HepG2 (cell line): Measurements from ENCODE around the gene GNPNAT1. TPM values are rescaled to one million over a fixed set of nuclear protein-coding genes. Genes with fewer than 3 reads are reported as not detected.

Source experiments
- ESRRA ChIP-seq: sonication (generic); formaldehyde crosslinking; IDR thresholded peaks from 2 replicates; pipeline ENCODE4 v1.5.1; 2020; ENCODE audit warnings: mild to moderate bottlenecking, low read depth, missing genetic modification reagents
- HMGXB4 ChIP-seq, 2 experiments: sonication (generic) in 1 of 2; formaldehyde crosslinking in 1 of 2; IDR thresholded peaks; 2 replicates each; pipeline versions ENCODE4 v1.4.0 to v1.6.1; 2018 to 2020; ENCODE audit warnings: missing genetic modification reagents in 2 of 2, borderline replicate concordance in 1 of 2, low read depth in 1 of 2, mild to moderate bottlenecking in 1 of 2, missing biosample characterization in 1 of 2
- KLF15 ChIP-seq: sonication (generic); formaldehyde crosslinking; IDR thresholded peaks from 2 replicates; pipeline ENCODE4 v1.8.1; 2023; ENCODE audit warnings: borderline replicate concordance, mild to moderate bottlenecking, inconsistent platforms, missing genetic modification reagents, mixed read lengths
- MXD3 ChIP-seq: IDR thresholded peaks from 2 replicates; pipeline ENCODE4 v1.6.1; 2016; ENCODE audit warnings: mild to moderate bottlenecking, missing biosample characterization, missing genetic modification reagents
- NAIF1 ChIP-seq: sonication (generic); formaldehyde crosslinking; IDR thresholded peaks from 2 replicates; pipeline ENCODE4 v1.5.0; 2020; ENCODE audit warnings: mild to moderate bottlenecking, missing genetic modification reagents, borderline replicate concordance
- NFATC3 ChIP-seq: sonication (generic); formaldehyde crosslinking; IDR thresholded peaks from 2 replicates; pipeline ENCODE4 v1.5.1; 2020; ENCODE audit warnings: mild to moderate bottlenecking, missing genetic modification reagents
- PHF20 ChIP-seq: sonication (generic); formaldehyde crosslinking; IDR thresholded peaks from 2 replicates; pipeline ENCODE4 v1.5.0; 2020; ENCODE audit warnings: mild to moderate bottlenecking, missing genetic modification reagents
- POLR2AphosphoS2 ChIP-seq: IDR thresholded peaks from 2 replicates; pipeline ENCODE4 v1.6.1; 2011; ENCODE audit warnings: low read depth, low read length, improper control_type of control experiment
- ZNF276 ChIP-seq: sonication (generic); formaldehyde crosslinking; IDR thresholded peaks from 2 replicates; pipeline ENCODE4 v1.4.0; 2020; ENCODE audit warnings: mild to moderate bottlenecking, low read depth, missing genetic modification reagents
- ZNF788 ChIP-seq: sonication (generic); formaldehyde crosslinking; IDR thresholded peaks from 2 replicates; pipeline ENCODE4 v1.5.0; 2020; ENCODE audit warnings: mild to moderate bottlenecking, missing genetic modification reagents, borderline replicate concordance
- polyA plus RNA-seq, 8 experiments: library from polyadenylated mRNA; depleted of rRNA in 3 of 8; stranded (reverse) in 7 of 8; unstranded in 1 of 8; fragments of >200 nt; fragmentation: Illumina TruSeq in 4 of 8; extraction: Trizol in 4 of 8; gene quantifications; 2 replicates each; pipeline versions ENCODE4 v1.2.1 to v1.2.3, GENCODE V29; 2011 to 2016; ENCODE audit warnings: low read depth in 4 of 8, missing spikeins in 1 of 8, mixed read lengths in 1 of 8; ENCODE audit not compliant: insufficient read depth in 1 of 8
- total RNA-seq, 5 experiments: library from RNA; depleted of rRNA; stranded (reverse); fragments of >200 nt; fragmentation: Illumina TruSeq; extraction: Trizol; gene quantifications; 2 replicates each; pipeline ENCODE4 v1.2.3, GENCODE V29; 2016; ENCODE audit warnings: low read depth in 1 of 5

Gene GNPNAT1
- total and polyA plus RNA-seq, 2 of the 13 experiments (the other 11 are each of a cell fraction or from before 2014, with no cell fraction given): 38.3 to 54.9 TPM

GRCh38 chr14:52786887-52787286, 4.5 kb downstream of the GNPNAT1 start (continued):
- TF ChIP-seq KLF15: no peak
- no peak for TF ChIP-seq HMGXB4 (CRISPR knock-in tag; IDR thresholded peaks at IDR 0.05; ENCODE audit: borderline replicate concordance in 1 of 2, low read depth in 1 of 2)
- TF ChIP-seq ZNF276 (CRISPR knock-in tag): no peak
- no peak for TF ChIP-seq NAIF1 (CRISPR knock-in tag)
- TF ChIP-seq MXD3 (CRISPR knock-in tag): no peak
- TF ChIP-seq ESRRA (CRISPR knock-in tag): no peak
- no peak for TF ChIP-seq POLR2AphosphoS2
- no peak for TF ChIP-seq ZNF788
- no peak for TF ChIP-seq NFATC3 (CRISPR knock-in tag)
- no peak for TF ChIP-seq PHF20 (CRISPR knock-in tag)
- TF ChIP-seq, all 625 proteins: peak for 0
